Nucleus accumbens (tissue), 56 donors: Measurements from ENCODE around the gene JSRP1.

Experiments used
- DNase-seq, 56 donors: peaks; one replicate each; lab custom pipeline; 2025; lab: John Stamatoyannopoulos, UW

The JSRP1 gene

GRCh38 chr19:2236314-2237050, 19.7 kb downstream of the JSRP1 start, which contains the start of the genes PLEKHJ1 and SF3A2:
TSS of gene PLEKHJ1 (minus strand) at chr19:2236329. CDS start at chr19:2236248, 81 bp downstream.
TSS of gene SF3A2 (plus strand) at chr19:2236824. CDS start at chr19:2243419, 6,595 bp downstream.
- peak; percentile 36 to 99 (median 94) for DNase-seq

GRCh38 chr19:2236064-2236313, 20.2 kb downstream of the JSRP1 start:
- DNase-seq = no peak

DNA sequence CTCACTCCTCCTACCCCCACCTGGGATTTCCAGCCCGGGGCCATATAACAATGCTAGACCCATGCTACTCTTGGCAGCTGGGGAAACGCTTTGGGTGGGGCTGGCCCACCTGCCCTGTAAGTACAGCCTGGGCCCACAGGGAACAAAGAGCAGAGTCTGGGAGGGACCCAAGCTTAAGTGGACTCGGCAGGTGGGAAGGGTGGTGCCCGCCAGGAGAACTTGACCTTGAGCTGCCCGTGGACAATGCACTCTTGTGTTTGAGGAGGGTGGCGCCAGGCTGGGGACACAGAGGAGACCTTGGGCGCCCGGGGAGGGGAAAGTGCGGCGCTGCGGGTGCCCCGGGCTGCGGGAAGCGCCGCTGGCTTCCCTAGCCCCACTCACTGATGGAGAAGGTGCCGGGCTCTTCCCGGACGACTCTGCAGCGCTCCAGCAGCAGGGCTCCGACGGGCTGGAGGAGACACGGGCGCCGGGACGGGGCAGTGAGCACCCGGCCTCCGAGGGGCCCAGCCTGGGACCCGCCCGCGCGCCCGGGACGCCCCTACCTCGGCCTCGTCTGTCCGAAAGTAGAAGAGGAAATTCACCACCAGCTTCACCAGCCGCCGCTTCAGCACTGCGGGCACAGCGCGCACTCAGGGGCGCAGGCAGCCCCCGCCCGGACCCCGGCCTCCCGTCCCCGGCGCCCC, 20.7 kb downstream of the JSRP1 start:
- peak in 1 of 56 donors; percentile 39 for DNase-seq

GRCh38 chr19:2234996-2235380, 21.2 kb downstream of the JSRP1 start:
- DNase-seq = no peak

- DNase-seq = no peak
Observed at GRCh38 chr19:2233601-2234280, 22.5 kb downstream of the JSRP1 start.

DNA sequence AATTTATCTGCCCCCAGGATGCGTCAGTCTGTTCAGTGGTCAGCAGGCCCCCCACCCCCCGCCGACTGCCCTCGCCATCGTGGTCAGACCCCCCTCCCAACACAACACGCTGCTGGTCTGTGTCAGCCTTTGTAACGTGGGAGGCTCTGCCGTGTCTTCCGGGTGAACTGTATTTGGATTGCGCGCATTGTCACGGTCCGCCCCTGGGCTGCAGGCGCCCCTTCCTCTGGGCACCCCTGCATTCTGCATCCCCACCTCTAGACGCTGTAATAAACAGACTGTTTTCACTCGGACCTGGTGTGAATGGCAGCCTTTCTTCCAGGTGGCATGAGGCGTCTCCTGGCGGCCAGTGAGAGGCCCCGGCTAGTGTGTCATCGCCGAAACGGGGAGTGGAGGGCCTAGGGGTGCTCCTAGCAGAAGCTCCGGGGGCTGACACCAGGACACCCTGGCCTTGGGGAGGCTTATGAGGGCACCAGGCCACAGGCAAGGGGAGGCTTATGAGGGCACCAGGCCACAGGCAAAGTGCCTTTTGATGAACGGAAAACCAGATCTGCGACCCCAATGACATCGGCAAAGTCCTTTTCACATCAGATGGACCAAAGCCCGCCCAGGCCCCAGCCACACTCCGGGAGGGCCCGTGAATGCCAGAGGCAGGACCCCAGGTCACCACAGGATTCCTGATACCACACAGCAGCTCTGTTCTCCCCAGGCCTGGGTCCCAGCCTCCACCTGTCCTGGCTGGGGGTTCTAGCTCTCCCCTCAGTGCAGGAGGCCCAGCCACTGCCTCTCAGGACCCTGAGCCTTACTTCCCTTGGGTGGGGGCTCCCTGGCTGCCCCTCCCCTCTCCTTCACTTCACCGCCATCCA, 23.7 kb downstream of the JSRP1 start:
- DNase-seq = no peak

DNA sequence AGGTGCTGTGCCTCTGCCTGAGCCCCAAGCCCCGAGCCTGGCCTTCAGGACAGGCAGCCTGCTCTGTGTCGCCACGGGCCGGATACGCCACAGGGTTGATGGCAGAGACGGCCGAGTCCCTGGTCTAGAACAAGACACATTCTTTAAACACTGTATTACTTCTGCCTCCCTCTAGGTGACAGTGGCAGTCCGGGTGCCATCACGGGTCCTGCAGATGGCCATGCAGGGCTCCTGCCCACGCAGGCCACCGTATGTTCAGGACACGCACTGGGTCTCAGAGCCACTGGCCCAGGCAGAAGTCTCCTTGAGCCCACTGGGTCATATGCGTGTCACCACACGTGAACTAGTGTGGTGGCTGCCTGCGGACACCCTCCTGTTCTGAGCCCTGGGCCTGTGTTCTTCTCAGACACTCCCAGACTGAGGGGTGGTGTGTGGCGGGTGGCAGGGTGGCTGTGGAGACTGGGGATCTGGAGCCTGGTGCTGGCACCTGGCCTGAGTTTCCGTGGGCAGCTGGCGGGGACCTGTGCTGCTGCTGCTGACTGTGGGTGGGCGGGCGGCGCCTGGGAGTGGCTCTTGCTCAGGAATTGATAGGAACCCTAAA, 24.5 kb downstream of the JSRP1 start:
- peak in 1 of 56 donors; percentile 6 for DNase-seq

DNA sequence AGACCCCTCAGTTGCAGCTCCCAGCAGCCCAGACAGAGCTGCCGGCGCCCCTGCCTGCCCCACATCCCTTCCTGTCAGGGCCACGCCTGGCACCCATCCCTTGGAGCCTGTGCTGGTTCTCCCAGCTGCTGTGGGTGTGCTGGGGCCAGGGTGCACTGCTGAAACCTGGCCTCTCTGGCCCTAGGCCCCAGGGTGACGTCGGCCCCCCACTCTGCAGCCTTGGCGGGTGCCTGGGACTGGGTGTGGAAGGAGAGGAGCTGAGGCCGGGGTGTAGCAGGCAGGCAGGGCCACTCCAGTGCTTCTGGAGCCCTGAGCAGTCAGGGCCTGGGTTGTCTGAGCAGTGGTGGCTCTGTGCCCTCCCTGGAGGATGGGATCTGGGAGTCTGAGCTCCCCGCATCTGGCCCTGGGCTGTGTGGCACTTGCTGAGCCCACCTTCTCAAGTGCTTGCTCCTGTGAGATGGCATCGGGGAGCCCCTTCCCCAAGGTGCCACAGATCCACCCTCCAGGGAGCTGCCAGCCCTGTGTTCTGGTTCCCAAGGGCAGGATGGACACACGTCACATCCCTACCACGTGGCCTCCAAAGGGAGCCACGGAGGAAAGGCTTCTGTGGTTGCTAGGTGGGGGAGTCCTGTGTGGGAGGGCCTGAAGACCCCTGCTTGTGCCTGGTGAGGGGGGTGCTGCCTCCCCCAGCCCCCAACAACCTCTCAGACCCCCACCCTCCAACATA, 25.2 kb downstream of the JSRP1 start:
- DNase-seq = no peak

DNA sequence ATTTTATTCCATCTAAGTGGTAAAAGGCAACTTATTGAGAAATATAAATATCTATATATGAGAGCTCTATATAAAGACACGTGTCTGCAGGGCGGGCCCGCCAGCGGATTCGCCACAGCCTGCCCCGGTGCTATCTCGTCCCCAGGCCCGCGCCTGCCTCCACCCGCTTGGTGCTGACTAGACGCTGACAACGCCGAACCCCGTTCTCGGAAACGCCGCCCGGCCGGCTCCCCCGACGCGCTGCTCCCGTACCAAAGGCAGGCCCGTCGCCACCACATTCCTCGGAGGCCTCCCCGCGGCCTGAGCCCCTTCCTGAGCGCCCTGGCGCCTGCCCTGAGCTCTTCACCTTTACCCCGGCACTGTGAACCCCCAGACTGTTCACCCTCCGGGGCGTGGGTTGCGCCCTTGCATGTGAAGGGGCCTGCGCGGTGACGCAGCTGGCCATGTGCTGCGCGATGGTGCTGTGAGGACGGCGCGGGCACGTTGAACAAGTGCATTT, 26.1 kb downstream of the JSRP1 start:
- no peak for DNase-seq

GRCh38 chr19:2229103-2230032, 26.8 kb downstream of the JSRP1 start:
- DNase-seq = no peak

- DNase-seq = peak in 1 of 56 donors; percentile 32
Observed at GRCh38 chr19:2228157-2229030, 27.8 kb downstream of the JSRP1 start.

- DNase-seq = peak in 6 of 56 donors; percentile 7 to 32 (median 20)
Observed at GRCh38 chr19:2227415-2228156, 28.6 kb downstream of the JSRP1 start.

DNA sequence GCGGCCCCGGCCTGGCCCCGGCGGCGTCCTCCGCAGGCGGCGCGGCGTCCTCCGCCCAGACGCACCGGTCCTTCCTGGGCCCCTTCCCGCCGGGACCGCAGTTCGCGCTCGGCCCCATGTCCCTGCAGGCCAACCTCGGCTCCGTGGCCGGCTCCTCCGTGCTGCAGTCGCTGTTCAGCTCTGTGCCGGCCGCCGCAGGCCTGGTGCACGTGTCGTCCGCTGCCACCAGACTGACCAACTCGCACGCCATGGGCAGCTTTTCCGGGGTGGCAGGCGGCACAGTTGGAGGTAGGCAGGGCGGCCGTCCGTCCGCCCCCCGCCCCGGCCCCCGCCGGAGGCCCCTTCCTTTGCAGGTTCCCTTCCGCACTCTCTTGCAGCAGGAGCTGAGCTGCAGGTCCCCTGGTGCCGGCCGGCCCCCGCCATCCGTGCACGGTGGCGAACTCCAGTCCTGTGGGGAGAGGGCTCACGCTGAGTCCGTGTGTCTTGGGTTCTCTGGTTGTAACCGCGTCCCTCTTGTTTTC, 29.3 kb downstream of the JSRP1 start:
- no peak for DNase-seq

DNA sequence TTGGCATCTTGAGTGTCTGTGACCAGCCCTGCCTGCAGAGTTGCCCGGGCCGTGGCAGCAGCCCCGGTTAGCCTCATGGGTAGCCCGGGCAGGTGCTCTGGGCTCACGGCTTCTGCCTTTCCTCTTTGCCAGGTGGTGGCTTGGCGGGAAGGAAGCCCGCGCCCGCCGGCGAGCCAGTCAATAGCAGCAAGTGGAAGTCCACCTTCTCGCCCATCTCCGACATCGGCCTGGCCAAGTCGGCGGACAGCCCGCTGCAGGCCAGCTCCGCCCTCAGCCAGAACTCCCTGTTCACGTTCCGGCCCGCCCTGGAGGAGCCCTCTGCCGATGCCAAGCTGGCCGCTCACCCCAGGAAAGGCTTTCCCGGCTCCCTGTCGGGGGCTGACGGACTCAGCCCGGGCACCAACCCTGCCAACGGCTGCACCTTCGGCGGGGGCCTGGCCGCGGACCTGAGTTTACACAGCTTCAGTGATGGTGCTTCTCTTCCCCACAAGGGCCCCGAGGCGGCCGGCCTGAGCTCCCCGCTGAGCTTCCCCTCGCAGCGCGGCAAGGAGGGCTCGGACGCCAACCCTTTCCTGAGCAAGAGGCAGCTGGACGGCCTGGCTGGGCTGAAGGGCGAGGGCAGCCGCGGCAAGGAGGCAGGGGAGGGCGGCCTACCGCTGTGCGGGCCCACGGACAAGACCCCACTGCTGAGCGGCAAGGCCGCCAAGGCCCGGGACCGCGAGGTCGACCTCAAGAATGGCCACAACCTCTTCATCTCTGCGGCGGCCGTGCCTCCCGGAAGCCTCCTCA, 30.0 kb downstream of the JSRP1 start:
- no peak for DNase-seq

DNA sequence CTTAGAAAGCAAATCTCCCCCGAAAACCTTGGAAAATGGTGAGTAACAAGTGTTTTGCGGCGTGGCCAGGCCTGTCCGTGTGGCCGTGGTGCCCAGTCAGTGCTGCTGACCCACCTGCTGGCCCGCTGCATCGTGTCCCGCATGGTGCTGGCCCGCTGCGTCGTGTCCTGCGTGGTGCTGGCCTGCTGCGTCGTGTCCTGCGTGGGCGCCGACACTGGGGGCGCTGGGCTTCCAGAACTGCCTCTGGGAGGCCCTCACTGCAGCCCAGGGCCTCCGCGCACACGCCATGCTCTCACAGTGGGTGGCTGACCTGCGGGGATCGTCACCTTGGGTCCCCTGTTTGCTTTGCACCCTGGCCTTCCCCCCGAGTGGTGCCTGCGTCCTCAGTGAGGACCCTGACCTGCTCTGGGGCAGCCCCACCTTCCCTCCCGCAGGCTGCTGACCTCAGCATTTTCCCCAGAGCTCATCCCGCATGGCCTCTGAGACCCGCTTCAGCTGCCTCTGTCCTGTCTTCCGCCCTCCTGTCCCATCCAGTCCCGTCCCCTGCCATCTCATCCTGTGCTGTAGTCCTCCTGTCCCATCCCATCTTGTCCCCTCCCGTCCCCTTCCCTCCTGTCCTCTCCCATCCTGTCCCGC, 30.7 kb downstream of the JSRP1 start:
- DNase-seq = no peak
